Fibroblast of skin of right biceps (primary cell): ENCODE results near the gene LRRC10B.
A peak's percentile ranks its signal among the peaks of the same experiment; 100 is the strongest.

ENCODE experiments used
- DNase-seq: peaks from one replicate; pipeline ENCODE4 v3.0.0-alpha.2; 2013

Gene LRRC10B

GRCh38 chr11:61533039-61533375 lies 24.5 kb downstream of the LRRC10B start:
- DNase-seq: no peak

GRCh38 chr11:61533401-61533800 lies 24.9 kb downstream of the LRRC10B start:
- no peak for DNase-seq

GRCh38 chr11:61534025-61534932 lies 25.7 kb downstream of the LRRC10B start:
- DNase-seq: no peak

GRCh38 chr11:61534933-61535839 lies 26.6 kb downstream of the LRRC10B start:
- no peak for DNase-seq

- DNase-seq: no peak
Observed at GRCh38 chr11:61535998-61536675, 27.6 kb downstream of the LRRC10B start.

GRCh38 chr11:61536676-61537270 lies 28.2 kb downstream of the LRRC10B start:
- DNase-seq: no peak

- no peak for DNase-seq
Observed at GRCh38 chr11:61537326-61537725, 28.8 kb downstream of the LRRC10B start.

- DNase-seq: no peak
Observed at GRCh38 chr11:61538636-61538961, 30.1 kb downstream of the LRRC10B start.

GRCh38 chr11:61539006-61539405 lies 30.5 kb downstream of the LRRC10B start:
- no peak for DNase-seq

GRCh38 chr11:61539831-61540357 lies 31.3 kb downstream of the LRRC10B start:
- no peak for DNase-seq

- no peak for DNase-seq
Observed at GRCh38 chr11:61540528-61540927, 32.0 kb downstream of the LRRC10B start.

GRCh38 chr11:61541598-61541997 lies 33.0 kb downstream of the LRRC10B start:
- peak; percentile 44 for DNase-seq

- no peak for DNase-seq
Observed at GRCh38 chr11:61542024-61542461, 33.5 kb downstream of the LRRC10B start.

- no peak for DNase-seq
Observed at GRCh38 chr11:61542705-61543104, 34.2 kb downstream of the LRRC10B start.

GRCh38 chr11:61543606-61544306 lies 35.2 kb downstream of the LRRC10B start:
- DNase-seq: peak; percentile 45

- no peak for DNase-seq
Observed at GRCh38 chr11:61544466-61544865, 35.9 kb downstream of the LRRC10B start.

- DNase-seq: no peak
Observed at GRCh38 chr11:61545341-61545740, 36.8 kb downstream of the LRRC10B start.

GRCh38 chr11:61545921-61546320 lies 37.4 kb downstream of the LRRC10B start:
- DNase-seq: no peak

GRCh38 chr11:61546663-61547062 lies 38.1 kb downstream of the LRRC10B start:
- DNase-seq: no peak

GRCh38 chr11:61547246-61547645 lies 38.7 kb downstream of the LRRC10B start:
- no peak for DNase-seq

GRCh38 chr11:61549177-61549576 lies 40.6 kb downstream of the LRRC10B start:
- no peak for DNase-seq
